RPMI8226 (cell line): ENCODE results near the gene RBBP5.
"Not testable (repeated sequence)": the region's sequence is repeated elsewhere in the genome, so short reads cannot be mapped to it uniquely, and the experiment has no call there.

Experiments used
- DNase-seq: peaks from one replicate; pipeline ENCODE4 v3.0.0-alpha.2; 2015

The RBBP5 gene, protein sequence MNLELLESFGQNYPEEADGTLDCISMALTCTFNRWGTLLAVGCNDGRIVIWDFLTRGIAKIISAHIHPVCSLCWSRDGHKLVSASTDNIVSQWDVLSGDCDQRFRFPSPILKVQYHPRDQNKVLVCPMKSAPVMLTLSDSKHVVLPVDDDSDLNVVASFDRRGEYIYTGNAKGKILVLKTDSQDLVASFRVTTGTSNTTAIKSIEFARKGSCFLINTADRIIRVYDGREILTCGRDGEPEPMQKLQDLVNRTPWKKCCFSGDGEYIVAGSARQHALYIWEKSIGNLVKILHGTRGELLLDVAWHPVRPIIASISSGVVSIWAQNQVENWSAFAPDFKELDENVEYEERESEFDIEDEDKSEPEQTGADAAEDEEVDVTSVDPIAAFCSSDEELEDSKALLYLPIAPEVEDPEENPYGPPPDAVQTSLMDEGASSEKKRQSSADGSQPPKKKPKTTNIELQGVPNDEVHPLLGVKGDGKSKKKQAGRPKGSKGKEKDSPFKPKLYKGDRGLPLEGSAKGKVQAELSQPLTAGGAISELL

DNA sequence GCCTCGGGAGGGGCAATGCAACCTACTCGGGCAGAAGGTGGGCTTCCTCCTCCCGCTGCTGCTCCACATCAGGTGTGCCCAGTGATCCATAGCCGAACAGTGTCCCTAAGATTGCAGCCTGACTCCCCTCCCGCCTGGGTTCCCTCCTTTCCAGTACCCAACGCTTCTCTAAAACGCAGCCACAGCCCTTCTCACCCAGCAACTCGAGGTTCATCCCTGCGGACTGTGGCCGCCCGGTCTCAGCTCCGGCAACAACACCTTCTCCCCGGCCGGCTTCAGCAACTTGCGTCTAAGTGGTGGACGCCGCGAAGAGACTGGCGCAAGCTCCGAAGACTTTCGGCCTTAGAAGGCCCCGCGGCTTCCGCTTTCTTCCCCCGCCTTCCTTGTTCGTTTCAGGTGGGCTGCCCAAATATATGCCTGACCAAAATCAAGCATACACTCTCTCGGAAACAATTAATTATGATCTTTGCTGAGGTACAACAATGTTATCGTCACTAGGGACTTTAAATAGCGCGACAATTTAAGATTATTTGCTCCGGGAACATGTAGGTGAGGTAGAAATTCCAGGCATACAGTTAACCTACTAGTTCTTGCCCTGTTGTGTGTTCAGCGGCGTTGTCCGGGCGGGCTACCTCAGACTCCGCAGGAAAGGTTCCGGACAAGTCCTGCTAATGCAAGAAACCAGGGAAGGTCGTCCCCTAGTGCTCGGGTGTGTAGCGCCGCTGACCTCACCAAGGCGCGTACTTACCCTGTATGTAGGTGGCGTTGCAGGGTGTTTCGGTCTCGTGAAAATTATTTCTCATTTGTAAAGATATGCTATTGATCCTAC is at the start of gene RBBP5:
Gene RBBP5 (minus strand): TSS at position 319 of the 829 bp plus-strand sequence. CDS start 105 bp downstream, at position 214.
- peak; percentile 99 for DNase-seq

DNA sequence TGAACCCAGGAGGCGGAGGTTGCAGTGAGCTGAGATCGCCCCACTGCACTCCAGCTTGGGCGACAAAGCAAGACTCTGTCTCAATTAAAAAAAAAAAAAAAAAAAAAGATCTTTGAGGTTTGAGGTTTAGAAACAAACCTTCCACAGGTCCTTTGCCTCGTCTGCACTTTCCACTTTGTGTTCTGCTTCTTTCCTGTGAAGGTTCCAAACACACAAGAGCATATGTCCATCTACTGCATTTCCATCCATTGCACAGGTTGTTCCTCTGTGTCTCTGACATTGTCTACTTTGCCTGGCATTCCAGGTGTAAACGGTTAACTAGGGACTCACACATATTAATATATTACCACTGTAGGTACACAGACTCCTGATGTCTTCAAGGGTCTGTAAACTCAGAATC is 49.6 kb upstream of the RBBP5 start:
- DNase-seq, result no peak

DNA sequence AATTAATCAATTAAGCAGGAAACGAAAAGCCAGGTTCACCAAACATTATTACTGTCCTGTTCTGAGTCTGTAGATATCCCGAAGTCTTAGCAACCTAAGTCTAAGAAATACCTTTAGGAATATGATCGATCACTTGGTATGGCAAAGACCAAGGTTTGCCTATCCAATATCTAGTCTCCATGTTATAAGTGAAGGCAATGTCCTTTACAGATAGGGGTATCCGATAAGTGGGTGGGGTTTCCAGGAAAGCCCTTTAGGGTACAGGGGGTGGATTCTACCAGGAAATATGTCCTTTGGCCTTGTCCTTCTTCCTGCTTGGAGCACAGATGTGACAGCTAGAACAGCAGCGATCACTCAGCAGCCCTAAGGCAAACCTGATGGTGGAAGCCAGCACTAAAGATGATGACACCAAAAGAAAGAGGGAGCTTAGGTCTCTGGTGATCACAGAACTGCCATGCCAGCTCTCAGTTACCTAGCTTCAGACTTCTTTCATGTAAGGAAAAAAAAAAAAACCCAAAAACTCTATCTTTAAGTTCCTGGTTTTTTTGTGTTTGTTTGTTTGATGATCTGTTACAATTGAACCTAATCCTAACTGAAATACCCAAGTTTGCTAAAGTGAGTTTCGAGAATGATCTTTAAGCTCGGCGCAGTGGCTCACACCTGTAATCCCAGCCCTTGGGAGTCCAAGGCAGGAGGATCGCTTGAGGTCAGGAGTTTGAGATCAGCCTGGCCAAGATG is 48.9 kb upstream of the RBBP5 start:
- DNase-seq, result no peak

DNA sequence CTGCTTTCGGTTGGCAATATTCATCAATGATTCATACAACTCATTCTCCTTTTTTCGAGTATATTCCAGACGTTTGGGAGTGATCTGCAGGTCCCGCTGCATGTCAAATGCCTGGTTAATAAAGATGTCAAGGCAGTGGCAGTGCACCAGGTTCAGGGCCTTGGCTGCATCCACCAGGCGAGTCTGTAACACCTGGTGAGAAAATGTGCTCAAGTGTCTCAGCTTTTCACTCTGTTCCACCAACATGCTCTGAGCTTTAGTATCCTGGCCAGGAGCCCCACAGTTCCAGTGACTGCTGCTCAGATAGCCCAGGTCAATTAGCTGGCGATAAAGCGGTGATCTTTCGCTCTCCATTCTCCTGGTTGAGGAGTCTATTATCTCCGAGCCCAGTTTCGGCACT is 47.5 kb upstream of the RBBP5 start:
- DNase-seq, result no peak

DNA sequence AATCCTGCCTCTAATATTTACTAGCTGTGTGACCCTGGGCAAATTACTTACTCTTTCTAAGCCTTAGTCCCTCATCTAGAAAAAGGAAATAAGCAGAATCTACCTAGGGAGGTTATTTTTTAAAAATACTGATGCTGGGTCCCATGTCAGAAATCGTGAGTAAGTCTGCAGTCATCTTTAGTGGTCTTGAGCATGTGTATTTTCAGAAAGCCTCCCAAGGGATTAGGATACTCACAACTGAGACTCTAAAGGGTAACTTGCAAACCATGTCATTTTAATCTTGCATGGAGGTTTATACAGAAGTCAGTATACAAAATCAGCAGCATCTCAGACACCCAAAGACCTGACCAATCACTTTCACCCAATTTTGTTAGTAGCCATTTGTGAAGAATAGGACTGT is 46.5 kb upstream of the RBBP5 start:
- DNase-seq, result no peak

DNA sequence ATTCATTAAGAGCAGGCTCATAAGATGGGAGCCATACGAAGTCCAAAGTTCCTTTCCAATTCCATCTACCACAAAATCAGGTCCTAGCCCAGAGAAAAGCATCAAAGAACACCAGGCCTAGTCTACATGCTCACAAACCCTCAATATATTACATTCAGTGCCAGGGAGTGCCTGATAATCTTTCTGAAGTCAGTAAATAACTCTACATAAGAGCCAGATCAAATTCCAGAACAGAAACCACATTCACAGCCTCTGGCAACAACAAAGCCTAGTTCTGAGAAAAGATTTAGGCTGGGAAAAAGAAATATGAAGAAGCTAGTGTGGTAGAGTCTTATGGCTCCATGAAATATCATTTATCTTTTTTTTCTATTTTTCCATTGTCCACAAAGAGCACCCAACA is 40.5 kb upstream of the RBBP5 start:
- DNase-seq, result no peak

DNA sequence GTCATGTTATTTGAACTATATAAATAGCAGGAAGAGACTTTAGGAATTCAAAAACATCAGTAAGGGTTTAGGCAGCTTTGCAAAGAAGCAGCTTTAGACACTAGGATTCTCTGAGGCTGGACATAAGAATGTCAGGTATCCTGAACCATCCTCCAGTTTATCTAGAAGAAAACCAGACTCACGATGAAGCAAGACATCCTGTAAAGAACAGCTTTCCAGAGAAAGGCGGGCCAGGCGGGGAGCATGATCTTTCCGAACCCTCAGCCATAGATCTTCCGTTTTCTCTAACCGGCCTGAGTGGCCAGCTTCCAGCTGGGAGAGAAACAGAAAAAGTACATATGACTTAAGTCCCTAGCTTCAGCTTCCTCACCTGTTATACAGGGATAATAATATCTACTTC is 39.3 kb upstream of the RBBP5 start:
- no peak for DNase-seq

DNA sequence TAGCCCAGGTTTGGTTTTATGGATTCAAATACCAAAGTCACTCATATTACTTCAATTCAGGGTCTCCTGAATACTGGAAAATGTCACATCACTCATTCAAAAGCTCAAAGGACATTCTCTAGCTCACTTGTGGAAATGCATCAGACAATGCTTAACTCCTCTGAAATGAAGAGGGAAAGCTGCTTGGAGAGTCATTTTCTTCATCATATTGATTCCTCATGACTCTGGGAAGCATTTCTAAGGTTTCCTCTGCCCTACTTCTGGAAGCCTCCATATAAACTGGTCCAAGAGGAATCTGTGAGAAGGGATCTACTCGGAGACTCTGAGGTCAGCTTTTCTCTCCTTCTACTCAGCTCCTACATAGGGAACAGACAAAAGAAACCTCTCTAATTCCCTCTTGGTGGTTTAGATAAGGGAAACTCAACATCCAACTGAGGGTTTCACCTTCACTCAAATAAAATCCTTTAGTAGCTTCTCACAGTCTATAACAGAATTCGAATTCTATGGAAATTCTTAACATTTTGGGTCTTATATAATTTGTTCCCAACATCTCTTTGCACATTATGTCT is 36.4 kb upstream of the RBBP5 start:
- DNase-seq, result no peak

DNA sequence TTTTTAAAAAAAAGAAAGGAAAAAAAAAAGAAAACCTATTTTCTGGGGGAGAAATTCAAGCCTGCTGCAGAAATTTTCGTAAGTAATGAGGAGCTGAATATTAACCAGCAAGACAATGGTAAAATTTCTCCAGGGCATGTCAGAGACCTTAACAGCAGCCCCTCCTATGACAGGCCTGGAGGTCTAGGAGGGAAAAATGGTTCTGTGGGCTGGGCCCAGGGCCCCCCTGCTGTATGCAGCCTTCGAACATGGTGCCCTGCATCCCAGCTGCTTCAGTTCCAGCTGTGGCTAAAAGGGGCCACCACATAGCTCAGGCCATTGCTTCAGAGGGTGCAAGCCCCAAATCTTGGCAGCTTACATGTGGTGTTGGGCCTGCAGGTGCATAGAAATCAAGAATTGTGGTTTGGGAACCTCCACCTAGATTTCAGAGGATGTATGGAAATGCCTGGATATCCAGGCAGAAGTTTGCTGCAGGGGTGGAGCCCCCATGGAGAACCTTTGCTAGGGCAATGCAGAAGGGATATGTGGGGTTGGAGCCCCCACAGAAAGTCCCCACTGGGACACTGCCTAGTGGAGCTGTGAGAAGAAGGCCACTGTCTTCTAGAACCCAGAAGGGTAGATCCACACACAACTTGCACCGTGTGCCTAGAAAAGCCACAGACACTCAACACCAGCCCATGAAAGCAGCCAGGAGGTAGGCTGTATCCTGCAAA is 34.0 kb upstream of the RBBP5 start:
- DNase-seq, result not testable (repeated sequence)

DNA sequence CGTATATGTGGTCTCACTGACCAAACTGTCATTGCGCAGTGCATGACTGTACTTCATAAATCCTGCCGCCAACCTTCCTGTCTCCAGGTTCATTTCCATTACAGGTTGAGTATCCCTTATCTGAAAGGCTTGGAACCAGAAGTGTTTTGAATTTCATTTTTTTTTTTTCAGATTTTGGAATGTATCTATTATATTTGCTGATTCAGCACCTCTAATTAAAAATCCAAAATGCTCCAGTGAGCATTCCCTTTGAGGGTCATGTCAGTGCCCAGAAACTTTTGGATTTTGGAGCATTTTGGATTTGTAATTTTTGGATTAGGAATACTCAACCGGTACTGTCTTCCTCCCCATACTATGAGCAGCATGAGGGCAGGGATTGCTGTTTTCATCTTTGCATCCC is 30.7 kb upstream of the RBBP5 start:
- DNase-seq, result no peak

DNA sequence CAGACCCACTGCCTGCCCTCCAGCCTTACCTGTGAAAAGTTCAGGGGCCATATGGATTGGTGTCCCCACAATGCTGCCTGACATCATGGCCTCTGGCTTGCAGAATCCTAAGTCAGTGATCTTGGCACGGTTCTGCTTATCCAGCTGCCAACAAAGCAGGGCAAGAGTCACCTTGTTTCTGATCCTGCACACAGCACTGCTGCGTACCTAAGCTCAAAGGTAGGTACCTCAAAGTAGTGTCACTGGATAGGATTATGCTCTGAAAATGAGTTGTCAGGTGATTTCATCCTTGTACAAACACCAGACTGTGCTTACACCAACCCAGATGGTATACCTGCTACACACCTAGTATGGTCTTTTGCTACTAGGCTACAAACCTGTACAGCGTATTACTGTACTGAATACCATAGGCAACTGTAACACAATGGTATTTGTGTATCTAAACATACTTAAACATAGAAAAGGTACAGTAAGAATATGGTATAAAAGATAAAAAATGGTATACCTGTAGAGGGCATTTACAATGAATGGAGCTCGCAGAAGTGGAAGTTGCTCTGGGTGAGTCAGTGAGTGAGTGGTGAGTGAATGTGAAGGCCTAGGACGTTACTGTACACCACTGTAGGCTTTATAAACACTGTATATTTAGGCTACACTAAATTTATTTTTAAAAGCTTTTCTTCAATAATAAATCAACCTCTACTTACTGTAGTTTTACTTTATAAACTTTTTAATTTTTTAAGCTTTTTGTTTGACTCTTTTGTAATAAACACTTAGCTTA is 29.1 kb upstream of the RBBP5 start:
- no peak for DNase-seq

DNA sequence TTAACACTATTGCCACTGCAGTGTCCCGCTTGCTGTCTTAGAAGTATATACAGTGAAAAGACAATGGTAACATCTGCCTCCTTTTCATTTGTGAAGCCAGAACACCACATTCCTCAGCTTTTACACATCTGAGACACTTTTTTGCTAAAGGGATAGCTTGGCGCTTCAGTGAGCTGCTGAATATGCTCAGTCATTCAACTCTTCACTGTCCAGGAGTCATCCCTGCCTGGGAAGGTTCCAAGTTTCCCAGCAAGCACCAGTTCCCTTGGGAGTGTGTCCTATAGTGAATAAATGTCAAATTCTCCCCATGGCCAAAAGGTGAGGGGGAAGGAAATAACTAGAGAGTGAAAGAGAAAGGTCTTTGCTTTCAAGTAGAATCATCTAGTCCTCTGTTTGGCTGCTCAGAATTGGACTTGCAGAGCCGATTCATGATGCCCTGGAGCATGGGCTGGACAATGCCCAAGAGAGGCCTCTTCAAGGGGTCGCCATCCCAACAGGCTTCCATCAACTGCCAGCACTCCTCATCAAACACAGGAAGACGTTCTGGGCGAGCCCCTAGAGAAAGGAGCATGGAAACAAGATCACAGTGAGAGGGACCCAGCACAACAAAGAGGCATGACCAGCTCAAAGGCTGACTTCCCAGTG is 25.5 kb upstream of the RBBP5 start:
- no peak for DNase-seq

DNA sequence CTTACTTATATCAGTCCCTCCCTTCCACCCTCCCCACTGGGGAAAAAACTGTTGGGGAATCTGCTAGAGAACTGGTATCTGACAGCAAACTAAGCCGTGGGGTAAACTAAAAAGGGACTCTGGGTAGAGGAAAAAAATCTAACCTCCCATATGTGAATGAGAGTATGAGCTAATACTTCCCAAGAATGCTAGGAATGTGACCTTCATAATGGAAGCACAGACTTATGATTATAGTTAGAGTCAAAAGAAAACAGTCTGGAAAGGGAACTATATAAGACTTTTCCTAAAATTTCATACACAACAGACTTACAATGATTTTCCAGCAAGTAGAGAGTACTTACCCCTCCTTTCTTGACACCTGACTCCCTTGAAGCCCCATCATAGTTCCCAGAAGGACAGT is 23.0 kb upstream of the RBBP5 start:
- DNase-seq, result no peak

DNA sequence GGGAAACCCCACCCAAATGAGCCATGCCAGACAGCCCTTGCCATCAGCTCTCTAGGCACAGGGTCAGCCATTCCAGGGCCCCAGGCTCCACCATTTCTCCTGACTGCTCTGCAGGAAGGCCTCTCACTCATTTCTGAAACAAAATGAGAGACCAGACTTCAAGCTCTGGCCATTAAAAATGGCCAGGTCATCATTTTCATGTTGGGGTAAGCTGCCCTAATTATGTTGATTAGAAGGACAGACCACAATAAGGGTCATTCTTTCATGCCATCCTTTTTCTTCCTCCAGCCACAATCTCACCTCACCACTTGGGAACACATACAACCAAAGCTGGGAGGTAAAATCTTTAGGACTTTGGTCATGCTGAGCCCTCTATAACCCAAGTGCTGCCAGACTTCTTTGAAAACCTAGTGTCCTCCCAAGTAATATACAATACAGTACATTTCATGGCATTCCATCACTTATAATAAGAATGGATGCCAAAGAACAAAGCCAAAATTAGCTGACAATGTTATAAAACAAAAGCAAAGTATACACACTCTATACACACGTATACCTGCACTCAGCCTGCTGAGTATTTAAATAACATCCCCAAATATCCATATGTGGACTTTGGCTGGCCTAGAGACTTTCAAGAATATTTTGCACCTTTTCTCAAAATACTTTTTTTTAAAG is 22.4 kb upstream of the RBBP5 start:
- DNase-seq, result no peak

DNA sequence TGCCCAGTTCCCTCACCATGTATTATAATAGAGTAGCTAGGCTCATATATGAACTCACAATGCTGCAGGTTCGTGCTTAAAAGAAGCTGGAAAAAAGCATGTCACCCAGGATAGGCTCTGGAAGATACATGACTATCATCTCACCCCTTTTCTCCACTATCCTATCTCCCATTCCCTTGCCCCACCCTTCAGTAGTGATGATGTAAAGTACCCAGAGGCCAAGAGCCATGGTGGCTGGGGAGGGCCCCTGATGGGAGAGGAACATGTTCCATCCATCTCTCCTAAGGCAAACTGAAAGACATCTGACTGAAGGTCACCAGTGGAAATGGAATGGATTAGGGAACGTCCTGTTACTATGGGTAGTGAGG is 20.3 kb upstream of the RBBP5 start:
- DNase-seq, result no peak

DNA sequence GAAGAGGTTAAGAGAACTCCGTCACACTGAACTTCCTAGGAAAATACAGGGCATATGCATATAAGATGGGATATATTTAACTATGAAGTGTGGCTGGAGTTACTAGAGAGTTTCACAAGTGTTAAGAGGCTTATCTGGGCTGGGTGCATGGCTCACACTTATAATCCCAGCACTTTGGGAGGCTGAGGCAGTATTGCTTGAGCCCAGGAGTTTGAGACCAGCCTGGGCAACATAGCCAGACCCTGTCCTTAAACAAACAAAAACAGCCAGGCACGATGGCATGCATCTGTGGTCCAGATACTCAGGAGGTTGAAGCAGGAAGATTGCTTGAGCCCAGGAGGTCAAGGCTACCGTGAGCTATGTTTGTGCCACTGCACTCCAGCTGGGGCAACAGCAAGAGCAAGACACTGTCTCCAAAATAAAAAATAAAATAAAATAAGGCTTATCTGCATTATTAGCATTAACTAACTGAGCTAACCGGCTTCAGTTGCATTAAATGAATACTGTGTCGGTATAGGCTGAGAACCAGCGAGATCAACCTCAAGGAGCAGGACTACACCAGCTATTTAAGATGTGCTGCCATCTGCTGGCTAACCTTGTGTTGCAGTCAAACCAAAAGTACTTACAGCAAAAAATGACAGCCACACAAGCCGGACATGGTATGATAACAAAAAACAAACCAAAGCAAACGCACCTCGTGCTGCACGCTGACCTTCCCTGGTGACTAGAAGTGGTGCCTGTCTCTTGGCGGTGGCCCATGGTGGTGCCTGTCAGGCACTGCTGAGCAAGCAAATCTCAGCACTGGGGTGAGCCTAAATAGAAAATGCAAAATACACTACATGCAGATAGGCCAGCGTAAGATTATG is 19.7 kb upstream of the RBBP5 start:
- peak; percentile 92 for DNase-seq

DNA sequence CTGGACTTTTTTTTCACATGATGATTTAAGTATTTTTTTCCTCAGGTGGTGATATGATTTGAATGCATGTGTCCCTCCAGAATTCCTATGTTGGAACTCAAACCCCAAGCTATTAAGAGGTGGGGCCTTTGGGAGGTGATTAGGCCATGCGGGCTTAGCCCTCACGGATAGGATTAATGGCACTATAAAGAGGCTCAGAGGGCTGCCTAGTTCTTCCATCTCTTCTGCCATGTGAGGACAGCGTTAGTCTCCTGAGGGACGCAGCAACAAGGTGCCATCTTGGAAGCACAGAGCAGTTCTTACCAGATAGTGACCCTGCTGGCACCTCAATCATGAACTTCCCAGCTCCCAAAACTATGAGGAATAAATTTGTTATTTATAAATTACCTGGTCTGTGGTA is 18.3 kb upstream of the RBBP5 start:
- DNase-seq, result no peak

DNA sequence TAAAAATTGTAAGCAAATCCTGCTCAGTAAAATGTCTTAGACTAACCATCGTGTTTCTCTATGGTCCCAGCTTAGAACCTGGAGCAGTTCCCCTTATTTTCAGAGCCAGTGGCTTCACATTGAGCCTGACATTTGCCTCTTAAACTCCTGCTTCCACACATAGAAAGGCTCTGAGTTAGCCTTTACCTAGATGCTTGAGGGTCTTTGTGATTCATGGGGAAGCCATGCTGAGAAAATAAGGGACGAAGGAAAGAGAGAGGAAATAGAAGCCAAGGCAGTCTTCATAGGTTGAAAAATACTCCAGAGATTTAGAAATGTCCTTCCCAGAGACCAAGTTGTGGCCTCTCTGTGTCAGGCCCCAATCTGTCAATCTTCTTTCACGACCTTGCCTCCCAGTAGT is 16.1 kb upstream of the RBBP5 start:
- no peak for DNase-seq

DNA sequence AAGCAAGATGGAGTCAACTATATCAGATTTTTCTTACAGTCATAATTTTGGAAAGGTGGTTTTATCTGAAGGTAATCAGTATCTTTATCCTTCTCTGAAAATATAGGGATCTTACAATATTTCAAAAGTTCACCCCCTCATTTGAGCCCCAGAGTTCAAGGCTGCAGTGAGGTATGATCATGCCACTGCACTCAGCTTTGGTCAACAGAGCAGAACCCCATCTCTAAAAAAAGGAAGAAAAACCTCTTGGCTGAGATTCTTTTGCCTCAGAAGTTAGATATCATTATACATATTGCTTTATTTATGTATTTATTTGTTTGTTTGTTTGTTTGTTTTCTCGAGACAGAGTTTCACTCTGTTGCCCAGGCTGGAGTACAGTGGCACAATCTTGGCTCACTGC is 11.5 kb upstream of the RBBP5 start:
- DNase-seq, result no peak
